Body of pancreas (tissue), 4 donors: ENCODE measurements around the gene GARIN5B. TPM values are rescaled to one million over a fixed set of nuclear protein-coding genes. Genes with fewer than 3 reads are reported as not detected.
A peak's percentile ranks its signal among the peaks of the same experiment; 100 is the strongest.
"Not testable (repeated sequence)": the region's sequence is repeated elsewhere in the genome, so short reads cannot be mapped to it uniquely, and the experiment has no call there.

Experiments used
- ATAC-seq: fragments of 150-250 bp; one replicate; pipeline ENCODE4 v1.9.1; 2016
- DNase-seq, 4 donors: peaks; one replicate each; pipeline ENCODE4 v3.0.0-alpha.2; 2019
- H3K27ac ChIP-seq, 4 donors: fragments of 200-600 bp; sonication (generic); 1 replicate in 3 of 4; 2 replicates in 1 of 4; pipeline versions ENCODE4 v1.5.1 to v1.6.1; 2016 to 2019; ENCODE audit warnings: mild to moderate bottlenecking in 1 of 4, mixed read lengths in 1 of 4, moderate library complexity in 1 of 4
- H3K27me3 ChIP-seq, 2 donors: fragments of 200-600 bp; sonication (generic); one replicate each; pipeline ENCODE4 v1.6.0; 2016; ENCODE audit warnings: mild to moderate bottlenecking in 1 of 2
- H3K36me3 ChIP-seq, 2 donors: fragments of 200-600 bp; sonication (generic); replicated peaks in 1 of 2; 2 replicates each; pipeline ENCODE4 v1.5.1; 2016; ENCODE audit warnings: low read depth in 2 of 2; ENCODE audit not compliant: insufficient read depth in 1 of 2
- H3K4me1 ChIP-seq: fragments of 200-600 bp; sonication (generic); one replicate; pipeline ENCODE4 v1.6.0; 2016
- H3K4me3 ChIP-seq, 2 donors: fragments of 200-600 bp; sonication (generic); 1 replicate in 1 of 2; 2 replicates in 1 of 2; pipeline ENCODE4 v1.5.1; 2016 to 2019
- H3K9me3 ChIP-seq, 3 donors: fragments of 200-600 bp; sonication (generic); 1 replicate in 2 of 3; 2 replicates in 1 of 3; pipeline ENCODE4 v1.5.1; 2016
- CTCF ChIP-seq, 7 experiments: fragments of 450-650 bp in 4 of 7; fragments of 200-600 bp in 3 of 7; sonication (generic) in 3 of 7; IDR thresholded peaks; one replicate each; pipeline ENCODE4 v1.5.1; 2016 to 2019; ENCODE audit warnings: antibody characterized with exemption in 7 of 7
- POLR2A ChIP-seq, 3 donors: fragments of 450-650 bp; IDR thresholded peaks; one replicate each; pipeline ENCODE4 v1.6.1; 2016; ENCODE audit warnings: antibody characterized with exemption in 3 of 3, mild to moderate bottlenecking in 2 of 3
- WGBS, 2 donors: methylation state at CpG; one replicate each; pipeline ENCODE4 v1.1.5; 2017; 5-methylcytosine and 5-hydroxymethylcytosine counted together
- intact Hi-C: fragments of 100-400 bp; cut with DNase I; formaldehyde crosslinking; loops from one replicate; pipeline ENCODE4 v1.15.1; 2023
- total RNA-seq, 2 donors: library from RNA; depleted of rRNA; stranded (reverse); fragments of >200 nt; gene quantifications; one replicate each; pipeline ENCODE4 v1.1.0, GENCODE V29; 2016

The GARIN5B gene
- total RNA-seq, 2 donors from 2014 or later, result not detected

GRCh38 chr19:55339105-55339888, 23.8 kb downstream of the GARIN5B start, which contains the start of gene KMT5C:
KMT5C (plus strand) TSS chr19:55339876; CDS start chr19:55341937, 2,061 bp downstream.
- ATAC-seq, result peak; percentile 86
- H3K36me3 ChIP-seq, result no peaks in the 10 kb centered on the region
- peak; percentile 100 for DNase-seq
- TF ChIP-seq POLR2A (IDR thresholded peaks at IDR 0.05), result peak in 1 of 3 donors; percentile 96
- peak; percentile 23 to 84 (median 70) for TF ChIP-seq CTCF (IDR thresholded peaks at IDR 0.05)
- no peaks in the 10 kb centered on the region for H3K9me3 ChIP-seq
- H3K4me3 ChIP-seq, result peak within 1 kb of the TSS; percentile 49 to 98
- H3K27ac ChIP-seq, result peak within 1 kb of the TSS; percentile 94 to 97 (median 96)
- no peaks in the 10 kb centered on the region for H3K27me3 ChIP-seq
- 0% methylated on average over 20 to 63 of the region's 63 CpGs for WGBS, 2 donors
- intact Hi-C loops, result no loop called here
- H3K4me1 ChIP-seq, result peaks cover 26% of the 10 kb centered on the region

GRCh38 chr19:55336101-55336500, 27.0 kb downstream of the GARIN5B start:
- Histone ChIP-seq H3K4me1 (peaks cover 21% of the 10 kb centered on the region), H3K4me3 (no peak overlapping the region), H3K27me3 (no peaks in the 10 kb centered on the region), H3K9me3 (no peaks in the 10 kb centered on the region), H3K36me3 (no peaks in the 10 kb centered on the region), H3K27ac (no peak overlapping the region)
- TF ChIP-seq CTCF (IDR thresholded peaks at IDR 0.05) (no peak), POLR2A (IDR thresholded peaks at IDR 0.05) (no peak)
- 72 to 77% methylated on average over 7 of the region's 7 CpGs for WGBS, 2 donors
- no peak for DNase-seq
- intact Hi-C loops, result no loop called here
- ATAC-seq, result no peak

GRCh38 chr19:55333870-55334269, 29.2 kb downstream of the GARIN5B start:
- no peak for ATAC-seq
- no peaks in the 10 kb centered on the region for H3K9me3 ChIP-seq
- H3K27ac ChIP-seq, result no peak overlapping the region
- 62 to 71% methylated on average over 11 of the region's 11 CpGs for WGBS, 2 donors
- H3K27me3 ChIP-seq, result no peaks in the 10 kb centered on the region
- TF ChIP-seq POLR2A (IDR thresholded peaks at IDR 0.05) (no peak), CTCF (IDR thresholded peaks at IDR 0.05) (no peak)
- DNase-seq, result peak in 1 of 4 donors; percentile 52
- intact Hi-C loops, result no loop called here
- H3K36me3 ChIP-seq, result no peaks in the 10 kb centered on the region
- no peak overlapping the region for H3K4me3 ChIP-seq
- peaks cover 9% of the 10 kb centered on the region for H3K4me1 ChIP-seq

GRCh38 chr19:55329791-55330190, 33.3 kb downstream of the GARIN5B start:
- 80% methylated on average over 6 of the region's 6 CpGs for whole genome bisulfite sequencing, 2 donors
- H3K4me1 ChIP-seq, H3K4me3 ChIP-seq, ATAC-seq, H3K27me3 ChIP-seq, H3K9me3 ChIP-seq, H3K27ac ChIP-seq, intact Hi-C loops, H3K36me3 ChIP-seq, DNase-seq: not testable (repeated sequence)

GRCh38 chr19:55328774-55329318, 34.2 kb downstream of the GARIN5B start:
- H3K27ac ChIP-seq, DNase-seq, ATAC-seq, H3K4me3 ChIP-seq, H3K36me3 ChIP-seq, H3K9me3 ChIP-seq, H3K4me1 ChIP-seq, intact Hi-C loops, H3K27me3 ChIP-seq: not testable (repeated sequence)
- WGBS, 2 donors, result 65 to 82% methylated on average over 4 of the region's 4 CpGs
